WI38 (cell line): ENCODE data around the gene ASTL.

ENCODE experiments used
- H3K4me3 ChIP-seq: 2 replicates; pipeline ENCODE4 v1.5.1; 2011; ENCODE audit warnings: low read depth, mild to moderate bottlenecking, control low read depth, low read length
- TF ChIP-seq, protein P1 (sequence below): IDR thresholded peaks from 2 replicates; pipeline ENCODE4 v1.5.1; 2012; ENCODE audit warnings: low read depth, mild to moderate bottlenecking, control low read depth, low read length

ASTL gene

DNA sequence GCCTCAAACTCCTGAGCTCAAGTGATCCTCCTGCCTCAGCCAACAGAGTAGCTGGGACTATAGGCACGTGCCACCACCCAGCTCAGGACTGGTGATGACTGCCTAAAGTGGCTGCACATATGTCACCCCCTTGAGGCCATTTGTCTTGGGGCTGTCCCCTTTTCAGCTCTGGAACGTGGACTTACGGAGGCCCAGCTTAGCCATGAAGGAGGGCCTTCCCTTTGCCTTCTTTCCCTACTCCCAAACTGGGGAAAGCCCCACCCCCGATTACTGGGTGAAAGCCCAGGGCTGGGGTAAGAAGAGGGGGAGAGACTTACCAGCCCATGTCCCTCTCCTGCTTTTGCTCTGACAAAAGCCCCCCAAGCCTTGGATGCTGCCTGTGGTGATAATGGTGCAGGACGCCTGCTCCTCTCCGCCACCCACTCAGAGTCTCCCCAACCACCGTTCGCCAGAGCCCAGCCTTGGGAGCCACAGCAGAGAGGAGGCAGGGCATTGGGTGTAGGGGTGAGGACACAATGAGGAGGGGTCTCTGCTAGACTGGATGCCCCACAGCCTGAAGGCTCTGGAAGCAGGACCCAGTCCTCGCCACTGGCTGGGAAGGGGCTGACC is 9.4 kb upstream of the ASTL start:
- no peak overlapping the region for H3K4me3 ChIP-seq
- TF ChIP-seq, protein P1, sequence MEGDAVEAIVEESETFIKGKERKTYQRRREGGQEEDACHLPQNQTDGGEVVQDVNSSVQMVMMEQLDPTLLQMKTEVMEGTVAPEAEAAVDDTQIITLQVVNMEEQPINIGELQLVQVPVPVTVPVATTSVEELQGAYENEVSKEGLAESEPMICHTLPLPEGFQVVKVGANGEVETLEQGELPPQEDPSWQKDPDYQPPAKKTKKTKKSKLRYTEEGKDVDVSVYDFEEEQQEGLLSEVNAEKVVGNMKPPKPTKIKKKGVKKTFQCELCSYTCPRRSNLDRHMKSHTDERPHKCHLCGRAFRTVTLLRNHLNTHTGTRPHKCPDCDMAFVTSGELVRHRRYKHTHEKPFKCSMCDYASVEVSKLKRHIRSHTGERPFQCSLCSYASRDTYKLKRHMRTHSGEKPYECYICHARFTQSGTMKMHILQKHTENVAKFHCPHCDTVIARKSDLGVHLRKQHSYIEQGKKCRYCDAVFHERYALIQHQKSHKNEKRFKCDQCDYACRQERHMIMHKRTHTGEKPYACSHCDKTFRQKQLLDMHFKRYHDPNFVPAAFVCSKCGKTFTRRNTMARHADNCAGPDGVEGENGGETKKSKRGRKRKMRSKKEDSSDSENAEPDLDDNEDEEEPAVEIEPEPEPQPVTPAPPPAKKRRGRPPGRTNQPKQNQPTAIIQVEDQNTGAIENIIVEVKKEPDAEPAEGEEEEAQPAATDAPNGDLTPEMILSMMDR, result no peak

DNA sequence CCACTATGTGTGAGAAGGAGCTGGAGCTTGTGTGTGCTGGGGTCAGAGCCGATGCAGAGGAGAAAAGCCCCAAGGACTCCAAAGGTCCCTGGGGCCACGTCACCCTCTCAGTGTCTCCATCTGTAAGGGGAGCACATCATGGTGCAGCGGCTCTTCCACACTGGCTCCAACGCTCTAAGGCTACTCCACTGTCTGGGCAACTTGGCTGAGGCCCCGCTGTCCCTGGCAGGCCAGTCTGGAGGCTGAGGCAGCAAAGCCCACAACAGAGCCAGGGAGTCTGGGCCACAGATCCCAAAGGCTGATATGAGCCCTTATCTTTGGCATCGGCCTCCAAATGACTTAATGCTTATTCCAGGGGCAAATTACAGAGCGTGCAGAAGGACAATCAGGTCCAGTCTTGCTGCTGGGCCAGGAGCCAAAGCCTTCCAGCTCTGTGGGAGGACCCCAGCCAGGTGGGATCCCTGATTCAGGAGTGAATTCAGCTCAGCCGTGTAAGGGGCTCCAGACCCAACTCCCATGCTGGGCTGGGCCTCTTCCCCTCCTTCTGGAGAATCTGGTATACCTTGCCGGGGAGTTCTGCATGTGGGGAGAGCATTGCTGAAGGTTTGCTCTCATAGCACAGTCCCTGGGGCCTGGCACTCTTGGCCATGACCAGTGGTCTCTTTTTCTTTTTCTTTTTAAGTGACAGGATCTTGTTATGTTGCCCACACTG is 8.7 kb upstream of the ASTL start:
- H3K4me3 ChIP-seq, result no peak overlapping the region

DNA sequence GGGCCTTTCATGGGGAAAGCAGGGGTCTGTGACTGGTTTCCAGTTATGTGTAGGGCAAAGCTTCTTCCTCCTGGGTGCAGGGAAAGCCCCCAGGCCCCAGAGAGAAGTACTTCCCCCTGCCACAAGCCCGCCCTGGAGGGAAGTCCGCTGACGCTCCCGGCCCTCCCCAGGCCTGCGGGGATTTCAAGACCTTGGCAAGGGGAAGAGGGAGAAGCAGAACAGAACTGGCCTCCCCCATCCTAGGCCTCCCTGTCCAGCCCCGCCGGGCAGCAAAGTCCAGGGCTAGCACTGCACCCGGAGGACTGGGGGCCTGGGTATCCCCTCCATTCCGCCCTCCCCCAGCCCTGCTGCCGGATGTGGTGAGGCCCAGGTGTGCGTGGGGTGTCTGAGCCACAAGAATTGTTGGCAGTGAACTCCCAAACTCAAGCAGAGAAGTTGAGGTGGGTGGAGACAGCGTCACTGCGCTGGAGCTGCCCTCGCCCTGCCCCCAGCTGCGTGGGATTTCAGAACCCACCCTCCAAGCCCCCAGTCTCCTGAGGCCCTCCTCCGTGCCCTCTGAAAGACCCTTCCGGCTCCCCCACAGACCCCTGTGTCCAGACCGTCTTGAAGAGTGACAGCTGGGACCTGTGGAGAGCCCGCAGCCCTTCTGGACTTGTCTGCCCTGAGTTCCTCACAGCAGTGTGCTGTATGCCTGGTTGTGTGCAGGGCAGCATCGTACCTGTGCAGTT is 8.0 kb upstream of the ASTL start:
- TF ChIP-seq, protein P1, result no peak

More for the DNA sequence above, 8.7 kb upstream of the ASTL start:
- TF ChIP-seq, protein P1, result no peak

DNA sequence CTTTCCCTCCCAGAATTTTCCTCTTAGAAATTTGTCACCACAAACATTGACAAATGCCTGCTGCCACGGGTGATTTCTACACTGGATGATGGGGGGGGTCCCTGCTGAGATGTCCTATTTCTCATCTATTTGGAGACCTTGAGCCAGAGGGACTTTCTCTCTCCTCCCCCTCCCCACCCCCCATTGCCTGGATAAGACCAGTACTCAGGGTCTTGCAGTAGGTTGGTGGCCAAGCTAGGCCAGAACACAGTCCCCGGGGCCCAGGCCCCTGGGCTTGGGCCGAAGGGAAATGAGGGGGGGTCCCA is 7.5 kb upstream of the ASTL start:
- TF ChIP-seq, protein P1, result no peak
- no peak overlapping the region for H3K4me3 ChIP-seq

More for the DNA sequence above, 8.0 kb upstream of the ASTL start:
- no peak overlapping the region for H3K4me3 ChIP-seq

DNA sequence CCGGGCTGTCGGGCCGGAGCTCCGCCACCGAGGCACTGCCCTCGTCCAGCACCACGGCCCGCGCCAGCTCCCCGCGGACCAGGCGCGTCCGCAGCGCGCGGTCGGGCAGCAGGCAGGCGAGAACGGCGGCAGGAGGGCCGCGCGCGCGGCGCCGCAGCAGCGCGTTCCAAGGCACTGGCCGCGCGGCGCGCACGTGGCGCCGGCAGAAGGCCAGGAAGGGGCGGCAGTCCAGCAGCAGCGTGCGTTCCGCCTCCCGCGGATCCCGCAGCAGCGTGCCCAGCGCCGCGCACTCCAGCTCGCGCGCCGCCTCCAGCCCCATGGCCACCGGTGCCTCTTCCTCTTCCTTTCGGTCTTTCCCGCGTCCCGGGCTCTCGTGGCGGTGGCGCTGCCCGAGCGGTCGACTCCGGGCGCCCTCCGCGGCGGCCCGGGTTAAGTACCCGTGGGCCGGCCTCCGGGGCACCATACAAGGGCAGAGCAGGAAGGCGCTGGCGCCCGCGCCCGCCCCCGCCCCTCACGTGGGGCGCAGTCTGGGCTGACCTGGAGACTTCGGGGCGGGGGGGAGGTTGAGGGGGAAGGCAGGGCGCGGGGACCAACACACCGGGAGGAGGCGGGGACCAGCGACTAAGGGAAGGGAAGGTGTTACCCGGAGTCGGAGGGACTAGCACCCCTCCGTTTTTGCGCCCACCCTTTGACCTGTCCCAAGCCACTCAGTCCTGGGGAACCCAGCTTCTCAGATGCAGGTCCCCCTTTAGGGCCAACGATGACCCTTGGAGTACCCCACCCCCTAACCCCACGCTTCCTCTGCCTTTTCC is 6.9 kb upstream of the ASTL start, which contains the start of gene DUSP2:
Gene DUSP2, minus strand, starts transcription at position 405 of the 812 bp plus-strand sequence. Its CDS starts 86 bp downstream, at position 319.
- TF ChIP-seq, protein P1, result no peak
- peak within 1 kb of the TSS; percentile 53 for H3K4me3 ChIP-seq

DNA sequence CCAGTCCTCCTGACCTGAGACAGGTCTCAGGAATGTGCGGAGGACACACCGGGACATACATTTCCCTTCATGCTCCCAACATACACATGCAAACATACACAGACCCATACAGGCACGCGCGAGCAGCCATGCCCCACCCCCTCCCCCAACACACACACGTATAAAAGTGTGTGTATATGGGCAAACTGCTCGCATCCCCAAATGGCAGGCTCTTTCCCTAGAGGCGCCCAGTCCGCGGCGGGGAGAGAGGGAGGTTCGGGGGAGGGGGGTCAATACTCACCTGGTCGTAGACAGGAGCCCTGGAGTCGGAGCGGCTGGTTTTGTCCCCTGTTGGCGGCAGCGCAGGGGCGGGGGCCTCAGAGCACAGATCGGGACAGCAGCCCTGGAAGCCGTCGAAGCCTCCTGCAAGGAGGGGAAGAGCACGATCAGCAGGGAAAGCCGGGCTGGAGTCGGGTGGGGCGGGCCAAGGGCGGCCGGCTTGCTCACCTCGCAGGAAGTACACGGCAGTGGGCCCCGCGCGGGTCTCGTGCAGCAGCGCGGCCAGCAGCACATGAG is 6.3 kb upstream of the ASTL start:
- TF ChIP-seq, protein P1, result no peak
- peak overlapping the region; percentile 53 for H3K4me3 ChIP-seq
